ENCODE results near the gene IL11. TPM values are rescaled to one million over a fixed set of nuclear protein-coding genes. Genes with fewer than 3 reads are reported as not detected.

Gene IL11
- total and polyA plus RNA-seq, 3 donors from 2014 or later: 1.2 to 2.1 (median 2.0) TPM

DNA sequence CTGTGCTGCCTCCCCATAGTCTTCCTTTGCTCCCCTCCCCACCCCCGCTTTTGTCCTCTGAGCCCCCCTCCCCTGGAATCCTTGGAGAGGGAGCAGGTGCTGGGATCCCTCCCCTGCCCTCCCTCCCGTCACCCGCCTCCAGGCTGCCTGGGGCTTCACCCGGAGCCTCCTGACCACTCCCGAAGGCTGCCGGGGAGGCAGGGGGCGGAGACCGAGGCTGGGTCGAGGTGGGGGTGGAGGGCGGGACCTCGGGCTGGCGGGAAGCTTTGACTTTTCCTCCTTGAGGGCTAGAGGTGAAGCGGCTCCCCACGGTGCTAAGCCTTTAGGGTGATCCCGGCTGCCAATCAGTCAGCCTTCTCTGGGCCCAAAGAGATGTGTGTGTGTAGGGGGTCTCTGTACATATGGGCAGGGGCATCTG lies 29.1 kb downstream of the IL11 start:
- H3K27ac ChIP-seq: peak overlapping the region in 1 of 2 donors; percentile 90
- intact Hi-C loops (cut with DNase I; ENCODE audit: low total_unique reads): loop anchor here (5.0 kb wide), 1 partner anchor 41 kb away; the partner anchor contains the start of gene TMEM238
- peak; percentile 83 for DNase-seq
- H3K36me3 ChIP-seq (ENCODE audit: low read depth, missing control alignments): no peaks in the 10 kb centered on the region
- WGBS, 2 donors: 3 to 8% methylated on average over 13 to 15 of the region's 15 CpGs
- no peaks in the 10 kb centered on the region for H3K9me3 ChIP-seq
- H3K4me3 ChIP-seq: peak overlapping the region; percentile 73 to 75
- no peaks in the 10 kb centered on the region for H3K27me3 ChIP-seq
- H3K4me1 ChIP-seq: peaks cover 20% of the 10 kb centered on the region
- TF ChIP-seq, protein P1, sequence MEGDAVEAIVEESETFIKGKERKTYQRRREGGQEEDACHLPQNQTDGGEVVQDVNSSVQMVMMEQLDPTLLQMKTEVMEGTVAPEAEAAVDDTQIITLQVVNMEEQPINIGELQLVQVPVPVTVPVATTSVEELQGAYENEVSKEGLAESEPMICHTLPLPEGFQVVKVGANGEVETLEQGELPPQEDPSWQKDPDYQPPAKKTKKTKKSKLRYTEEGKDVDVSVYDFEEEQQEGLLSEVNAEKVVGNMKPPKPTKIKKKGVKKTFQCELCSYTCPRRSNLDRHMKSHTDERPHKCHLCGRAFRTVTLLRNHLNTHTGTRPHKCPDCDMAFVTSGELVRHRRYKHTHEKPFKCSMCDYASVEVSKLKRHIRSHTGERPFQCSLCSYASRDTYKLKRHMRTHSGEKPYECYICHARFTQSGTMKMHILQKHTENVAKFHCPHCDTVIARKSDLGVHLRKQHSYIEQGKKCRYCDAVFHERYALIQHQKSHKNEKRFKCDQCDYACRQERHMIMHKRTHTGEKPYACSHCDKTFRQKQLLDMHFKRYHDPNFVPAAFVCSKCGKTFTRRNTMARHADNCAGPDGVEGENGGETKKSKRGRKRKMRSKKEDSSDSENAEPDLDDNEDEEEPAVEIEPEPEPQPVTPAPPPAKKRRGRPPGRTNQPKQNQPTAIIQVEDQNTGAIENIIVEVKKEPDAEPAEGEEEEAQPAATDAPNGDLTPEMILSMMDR (IDR thresholded peaks at IDR 0.05): no peak
- TF ChIP-seq POLR2A (IDR thresholded peaks at IDR 0.05): no peak

DNA sequence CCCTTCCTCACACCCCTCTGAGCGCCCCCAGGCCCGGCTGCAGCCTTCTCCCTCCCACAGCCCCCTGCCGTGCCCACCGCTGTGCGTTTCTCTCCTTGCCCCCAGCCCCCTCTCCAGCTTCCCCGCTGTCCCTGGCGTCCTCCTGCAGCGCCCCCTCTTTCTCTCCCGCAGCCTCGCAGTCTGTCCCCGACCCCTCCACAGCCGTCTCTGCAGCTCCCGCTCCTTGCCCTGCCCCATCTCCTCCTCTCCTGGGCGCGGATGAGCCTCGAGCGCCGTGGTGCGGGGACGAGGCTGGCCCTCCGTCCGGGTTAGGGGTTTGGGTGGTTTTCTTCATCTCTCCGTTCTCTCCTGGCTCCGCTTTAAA lies 29.5 kb downstream of the IL11 start:
- peaks cover 20% of the 10 kb centered on the region for H3K4me1 ChIP-seq

DNA sequence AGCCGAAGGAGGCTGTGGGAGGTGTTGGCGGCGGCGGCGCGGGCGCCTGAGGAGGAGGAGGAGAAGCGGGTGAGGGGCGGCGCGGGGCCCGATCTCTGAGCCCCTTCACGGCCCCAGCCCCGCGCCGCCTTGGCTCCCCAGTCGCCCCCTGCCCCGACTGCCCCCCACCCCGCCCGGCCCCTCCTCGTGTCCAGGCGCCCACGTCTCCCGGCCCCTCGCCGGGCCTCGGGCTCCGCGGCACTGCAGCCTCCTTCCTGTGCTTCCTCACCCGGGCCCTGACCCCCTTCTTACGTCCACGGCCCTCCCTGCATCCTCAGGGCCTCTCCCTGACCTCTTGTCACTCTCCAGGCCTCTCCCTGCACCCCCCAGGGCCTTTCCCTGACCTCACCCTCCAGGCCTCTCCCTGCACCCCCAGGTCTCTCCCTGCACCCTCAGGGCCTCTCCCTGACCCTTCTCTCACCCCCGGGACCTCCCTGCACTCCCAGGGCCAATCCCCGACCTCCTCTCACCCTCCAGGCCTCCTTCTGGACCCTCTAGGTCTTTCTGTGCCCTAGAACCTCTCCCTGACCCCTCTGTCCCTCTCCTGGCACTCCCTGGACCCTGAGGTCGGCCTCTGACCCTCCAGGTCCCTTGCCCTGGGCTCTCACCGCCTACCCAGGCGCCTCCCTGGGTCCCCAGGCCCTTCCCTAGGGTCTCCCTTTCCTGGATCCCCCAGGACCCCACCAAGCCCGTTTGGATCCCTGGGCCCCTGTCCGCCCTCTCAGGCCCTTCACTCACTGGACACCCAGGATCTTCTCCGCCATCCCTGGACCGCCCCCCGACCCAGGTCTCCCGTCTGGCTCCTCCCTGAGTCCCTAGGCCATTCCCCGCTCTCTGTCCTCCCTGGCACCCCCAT lies 30.1 kb downstream of the IL11 start:
- intact Hi-C loops (cut with DNase I; ENCODE audit: low total_unique reads): loop anchor here (5.0 kb wide), 1 partner anchor 42 kb away; the partner anchor contains the start of gene TMEM238
- no peak for DNase-seq
- no peaks in the 10 kb centered on the region for H3K36me3 ChIP-seq (ENCODE audit: low read depth, missing control alignments)
- no peaks in the 10 kb centered on the region for H3K9me3 ChIP-seq
- TF ChIP-seq, protein P1 (IDR thresholded peaks at IDR 0.05): no peak
- no peak for TF ChIP-seq POLR2A (IDR thresholded peaks at IDR 0.05)
- H3K27me3 ChIP-seq: no peaks in the 10 kb centered on the region
- peak overlapping the region; percentile 90 for H3K27ac ChIP-seq
- peak overlapping the region; percentile 73 to 75 for H3K4me3 ChIP-seq
- peaks cover 20% of the 10 kb centered on the region for H3K4me1 ChIP-seq
- 1 to 2% methylated on average over 25 to 44 of the region's 44 CpGs for WGBS, 2 donors

More for the DNA sequence above, 29.5 kb downstream of the IL11 start:
- H3K27me3 ChIP-seq: no peaks in the 10 kb centered on the region
- TF ChIP-seq, protein P1 (IDR thresholded peaks at IDR 0.05): no peak
- no peak for TF ChIP-seq POLR2A (IDR thresholded peaks at IDR 0.05)
- WGBS, 2 donors: 2 to 3% methylated on average over 24 of the region's 24 CpGs
- H3K36me3 ChIP-seq (ENCODE audit: low read depth, missing control alignments): no peaks in the 10 kb centered on the region
- H3K27ac ChIP-seq: peak overlapping the region; percentile 90
- DNase-seq: no peak
- H3K4me3 ChIP-seq: peak overlapping the region; percentile 73 to 75
- no peaks in the 10 kb centered on the region for H3K9me3 ChIP-seq
- intact Hi-C loops (cut with DNase I; ENCODE audit: low total_unique reads): loop anchor here (5.0 kb wide), 1 partner anchor 42 kb away; the partner anchor contains the start of gene TMEM238

DNA sequence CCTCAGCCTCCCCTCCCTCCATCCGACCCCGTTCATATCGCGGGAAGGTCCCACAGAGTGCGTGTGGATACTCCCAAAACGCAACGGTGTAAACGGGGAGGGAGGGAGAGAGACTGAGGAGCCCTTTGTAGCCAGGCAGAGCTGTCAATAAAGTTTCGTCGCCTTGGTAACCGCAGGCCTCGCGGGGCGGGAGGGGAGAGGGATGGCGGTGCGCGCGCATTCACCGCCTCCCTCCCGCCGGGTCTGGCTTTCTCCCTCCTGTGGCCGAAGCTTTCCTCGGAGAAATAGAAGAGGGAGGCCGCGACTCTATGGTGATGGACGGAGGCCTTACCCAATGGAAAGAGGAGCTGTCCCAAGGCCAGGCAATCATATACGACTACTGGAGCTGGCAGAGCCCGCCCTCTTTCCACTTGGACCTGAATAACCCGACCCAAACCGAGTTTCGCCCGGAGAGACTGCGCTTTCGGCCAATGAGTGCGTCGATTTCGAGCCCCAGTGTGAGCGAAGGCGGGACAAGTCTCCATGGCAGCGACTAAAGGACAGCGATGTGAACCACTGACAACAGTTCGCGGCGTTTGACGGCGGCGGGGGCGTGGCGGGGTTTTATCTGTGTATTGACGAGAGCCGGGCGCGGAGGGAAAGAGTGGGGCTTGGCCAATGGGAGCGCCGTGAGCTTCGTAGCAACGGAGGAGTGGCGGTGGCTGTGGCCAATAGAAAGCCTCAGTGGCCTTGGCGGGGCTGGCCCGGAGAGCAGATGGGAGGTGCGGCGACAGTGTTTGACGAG lies 31.0 kb downstream of the IL11 start, which contains the start of gene KMT5C:
TSS of gene KMT5C (plus strand) at position 772 of the 784 bp plus-strand sequence. CDS start 2,061 bp downstream, outside the sequence.
- intact Hi-C loops (cut with DNase I; ENCODE audit: low total_unique reads): no loop called here
- TF ChIP-seq, protein P1 (IDR thresholded peaks at IDR 0.05): peak in 2 of 3 experiments; percentile 42 to 64
- peak; percentile 89 for TF ChIP-seq POLR2A (IDR thresholded peaks at IDR 0.05)
- 0% methylated on average over 29 to 63 of the region's 63 CpGs for WGBS, 2 donors
- no peaks in the 10 kb centered on the region for H3K9me3 ChIP-seq
- H3K4me3 ChIP-seq: peak within 1 kb of the TSS; percentile 73 to 75
- peak within 1 kb of the TSS; percentile 90 for H3K27ac ChIP-seq
- no peaks in the 10 kb centered on the region for H3K36me3 ChIP-seq (ENCODE audit: low read depth, missing control alignments)
- peaks cover 20% of the 10 kb centered on the region for H3K4me1 ChIP-seq
- H3K27me3 ChIP-seq: no peaks in the 10 kb centered on the region
- DNase-seq: peak; percentile 100

Measured in testis (tissue), 3 donors.